ENCODE results near the gene MMP24OS. TPM values are rescaled to one million over a fixed set of nuclear protein-coding genes. Genes with fewer than 3 reads are reported as not detected.

The MMP24OS gene
- total and polyA plus RNA-seq, 4 donors = 5.2 to 16.0 (median 10.3) TPM

DNA sequence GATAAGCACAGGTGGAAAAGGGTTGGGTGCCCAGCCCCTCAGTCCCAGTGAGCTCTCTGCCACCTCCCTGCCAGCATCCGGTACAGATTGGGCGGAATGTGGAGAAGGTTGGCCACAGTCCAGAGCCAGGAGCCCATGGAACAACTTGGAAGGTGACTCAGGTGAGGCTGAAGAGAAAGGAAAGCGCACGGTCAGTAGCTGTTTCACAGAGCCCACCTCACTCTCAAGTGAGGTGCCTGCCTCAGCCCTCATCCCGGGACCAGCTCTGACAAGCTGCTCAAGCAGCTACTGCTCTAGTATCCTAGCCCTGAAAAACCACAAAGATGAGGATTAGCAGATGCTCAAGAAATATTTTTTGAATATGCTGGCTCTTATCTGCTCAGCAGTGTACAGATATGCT is 1.1 kb upstream of the MMP24OS start:
- Histone ChIP-seq H3K27me3 (ENCODE audit: control insufficient read depth in 4 of 4, insufficient read depth in 4 of 4, low read length in 3 of 4) (no peaks in the 10 kb centered on the region), H3K4me1 (ENCODE audit: control insufficient read depth in 4 of 4, insufficient read depth in 4 of 4, low read length in 3 of 4) (peaks cover 3 to 18% (median 15%) of the 10 kb centered on the region in 4 donors), H3K4me3 (ENCODE audit: low read depth in 1 of 3, low read length in 3 of 3) (no peak overlapping the region), H3K9ac (ENCODE audit: low read depth in 1 of 2, low read length in 2 of 2) (no peak overlapping the region), H3K36me3 (ENCODE audit: control insufficient read depth in 4 of 4, insufficient read depth in 3 of 4, low read depth in 1 of 4, low read length in 3 of 4) (peaks cover 13 to 28% (median 23%) of the 10 kb centered on the region in 4 donors), H3K9me3 (ENCODE audit: control insufficient read depth in 4 of 4, low read length in 3 of 4) (no peaks in the 10 kb centered on the region), H3K27ac (ENCODE audit: low read depth in 1 of 2, low read length in 2 of 2) (no peak overlapping the region)
- TF ChIP-seq GABPA (IDR thresholded peaks at IDR 0.05 in 1 of 2, conservative IDR thresholded peaks at IDR 0.05 in 1 of 2) = no peak
- no peak for TF ChIP-seq JUND (IDR thresholded peaks at IDR 0.05)
- DNase-seq (ENCODE audit: low spot score) = no peak
- WGBS = 94% methylated on average over 5 of the region's 5 CpGs

DNA sequence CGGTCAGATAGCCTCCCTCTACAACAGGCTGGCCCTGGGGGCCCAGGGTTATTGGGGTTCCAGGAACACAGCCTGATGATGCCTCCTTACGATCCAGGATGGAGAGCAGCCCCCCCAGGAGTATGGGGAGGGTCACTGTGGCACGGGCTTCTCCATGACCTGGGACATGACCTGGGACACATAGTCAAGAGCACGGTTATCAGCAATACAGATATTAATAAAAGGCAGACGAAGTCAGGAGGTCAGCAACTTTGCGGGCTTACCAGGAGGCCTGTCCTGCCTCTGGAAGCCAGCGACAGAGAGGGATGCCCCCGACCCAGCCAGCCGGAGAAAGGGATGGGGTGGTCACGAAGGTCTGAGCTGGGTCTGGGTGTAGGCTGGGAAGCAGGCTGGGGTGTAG is 795 bp downstream of the MMP24OS start:
- no peak for DNase-seq (ENCODE audit: low spot score)
- Histone ChIP-seq H3K27me3 (ENCODE audit: control insufficient read depth in 4 of 4, insufficient read depth in 4 of 4, low read length in 3 of 4) (no peaks in the 10 kb centered on the region), H3K9ac (ENCODE audit: low read depth in 1 of 2, low read length in 2 of 2) (peak overlapping the region; percentile 72 to 94), H3K27ac (ENCODE audit: low read depth in 1 of 2, low read length in 2 of 2) (peak overlapping the region; percentile 90 to 91), H3K4me3 (ENCODE audit: low read depth in 1 of 3, low read length in 3 of 3) (peak overlapping the region; percentile 82 to 89 (median 87)), H3K4me1 (ENCODE audit: control insufficient read depth in 4 of 4, insufficient read depth in 4 of 4, low read length in 3 of 4) (peaks cover 0 to 14% (median 7%) of the 10 kb centered on the region in 4 donors), H3K36me3 (ENCODE audit: control insufficient read depth in 4 of 4, insufficient read depth in 3 of 4, low read depth in 1 of 4, low read length in 3 of 4) (peaks cover 13 to 28% (median 21%) of the 10 kb centered on the region in 4 donors), H3K9me3 (ENCODE audit: control insufficient read depth in 4 of 4, low read length in 3 of 4) (no peaks in the 10 kb centered on the region)
- 12% methylated on average over 10 of the region's 10 CpGs for WGBS
- TF ChIP-seq HNF4G (IDR thresholded peaks at IDR 0.05) = no peak
- no peak for TF ChIP-seq JUND (IDR thresholded peaks at IDR 0.05)
- no peak for TF ChIP-seq YY1 (IDR thresholded peaks at IDR 0.05)
- TF ChIP-seq, protein P1, sequence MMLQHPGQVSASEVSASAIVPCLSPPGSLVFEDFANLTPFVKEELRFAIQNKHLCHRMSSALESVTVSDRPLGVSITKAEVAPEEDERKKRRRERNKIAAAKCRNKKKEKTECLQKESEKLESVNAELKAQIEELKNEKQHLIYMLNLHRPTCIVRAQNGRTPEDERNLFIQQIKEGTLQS (IDR thresholded peaks at IDR 0.05) = no peak
- no peak for TF ChIP-seq RXRA (IDR thresholded peaks at IDR 0.05)
- TF ChIP-seq MAX (IDR thresholded peaks at IDR 0.05) = no peak
- TF ChIP-seq TAF1 (conservative IDR thresholded peaks at IDR 0.05) = no peak
- TF ChIP-seq FOXA1 (IDR thresholded peaks at IDR 0.05) = no peak
- no peak for TF ChIP-seq FOXA2 (IDR thresholded peaks at IDR 0.05)
- no peak for TF ChIP-seq HNF4A (conservative IDR thresholded peaks at IDR 0.05)
- no peak for TF ChIP-seq CTCF (IDR thresholded peaks at IDR 0.05; ENCODE audit: low read depth, low read length, missing input control)
- TF ChIP-seq, protein P2, sequence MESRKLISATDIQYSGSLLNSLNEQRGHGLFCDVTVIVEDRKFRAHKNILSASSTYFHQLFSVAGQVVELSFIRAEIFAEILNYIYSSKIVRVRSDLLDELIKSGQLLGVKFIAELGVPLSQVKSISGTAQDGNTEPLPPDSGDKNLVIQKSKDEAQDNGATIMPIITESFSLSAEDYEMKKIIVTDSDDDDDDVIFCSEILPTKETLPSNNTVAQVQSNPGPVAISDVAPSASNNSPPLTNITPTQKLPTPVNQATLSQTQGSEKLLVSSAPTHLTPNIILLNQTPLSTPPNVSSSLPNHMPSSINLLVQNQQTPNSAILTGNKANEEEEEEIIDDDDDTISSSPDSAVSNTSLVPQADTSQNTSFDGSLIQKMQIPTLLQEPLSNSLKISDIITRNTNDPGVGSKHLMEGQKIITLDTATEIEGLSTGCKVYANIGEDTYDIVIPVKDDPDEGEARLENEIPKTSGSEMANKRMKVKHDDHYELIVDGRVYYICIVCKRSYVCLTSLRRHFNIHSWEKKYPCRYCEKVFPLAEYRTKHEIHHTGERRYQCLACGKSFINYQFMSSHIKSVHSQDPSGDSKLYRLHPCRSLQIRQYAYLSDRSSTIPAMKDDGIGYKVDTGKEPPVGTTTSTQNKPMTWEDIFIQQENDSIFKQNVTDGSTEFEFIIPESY (IDR thresholded peaks at IDR 0.05) = no peak
- TF ChIP-seq REST (IDR thresholded peaks at IDR 0.05) = no peak
- no peak for TF ChIP-seq NR2F2 (IDR thresholded peaks at IDR 0.05)
- no peak for TF ChIP-seq RAD21 (IDR thresholded peaks at IDR 0.05)
- TF ChIP-seq SP1 (IDR thresholded peaks at IDR 0.05) = no peak
